ENCODE data around the gene CCDC68. TPM values are rescaled to one million over a fixed set of nuclear protein-coding genes. Genes with fewer than 3 reads are reported as not detected.

Gene CCDC68
- total and polyA plus RNA-seq, 2 donors (not counting 3 experiments of a cell fraction or from before 2014, with no cell fraction given), result 0.72 to 1.0 TPM

DNA sequence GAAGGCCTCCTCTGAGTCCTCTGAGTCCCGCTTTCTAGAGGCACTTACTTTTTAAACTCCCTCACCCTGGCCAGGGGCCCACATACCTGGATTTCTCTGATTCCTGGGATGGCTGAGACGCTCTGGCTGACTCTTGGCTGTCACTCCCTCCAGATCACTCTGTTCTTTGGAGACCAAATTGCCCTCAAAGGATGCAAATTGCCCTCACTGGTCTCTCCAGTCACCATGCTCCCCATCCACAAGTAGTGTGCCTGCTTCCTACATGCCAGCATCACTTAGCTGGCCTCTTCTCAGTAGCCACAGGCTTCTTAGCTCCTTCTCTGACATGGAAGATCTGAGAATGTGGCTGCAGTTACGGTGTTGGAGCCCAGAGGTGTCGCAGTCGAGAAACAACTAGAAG lies 41.3 kb upstream of the CCDC68 start:
- FAIRE-seq, result no peak

DNA sequence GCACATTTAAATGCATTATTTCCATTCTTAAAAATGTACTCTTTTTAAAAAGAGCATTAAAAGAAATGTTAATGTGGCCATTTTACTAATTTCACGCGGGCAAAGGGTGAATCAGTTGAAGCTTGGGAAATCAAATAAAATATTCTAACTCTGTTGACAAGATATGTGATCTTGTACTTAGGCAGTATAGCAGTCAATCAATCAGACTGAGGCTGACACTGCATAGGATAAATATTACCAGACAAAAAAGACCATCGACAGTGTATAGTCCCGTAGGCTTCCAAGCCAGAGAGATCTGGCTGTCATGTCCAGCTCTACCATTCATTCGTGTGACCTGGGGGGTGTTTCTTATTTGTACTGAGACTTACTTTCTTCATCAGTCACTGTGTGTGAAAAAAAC lies 39.8 kb upstream of the CCDC68 start:
- no peaks in the 10 kb centered on the region for H3K36me3 ChIP-seq (ENCODE audit: control insufficient read depth in 2 of 2, extremely low read depth in 1 of 2, insufficient read depth in 2 of 2, low read length in 2 of 2)
- BruUV-seq (replicated peaks), result no TSS peak
- ChIA-PET POLR2A (no interaction called here), CTCF (no interaction called here)
- no peaks in the 10 kb centered on the region for H3K9me3 ChIP-seq (replicated peaks; ENCODE audit: control insufficient read depth, insufficient read depth, low read length)
- no peak for TF ChIP-seq MAX (IDR thresholded peaks at IDR 0.05; ENCODE audit: insufficient read depth, insufficient read length)
- TF ChIP-seq POLR2AphosphoS5 (IDR thresholded peaks at IDR 0.05; ENCODE audit: insufficient read depth, low read depth, low read length), result no peak
- TF ChIP-seq EZH2 (IDR thresholded peaks at IDR 0.05; ENCODE audit: borderline replicate concordance, low read depth, low read length, severe bottlenecking), result no peak
- TF ChIP-seq POLR2A (IDR thresholded peaks at IDR 0.05; ENCODE audit: low read depth, low read length), result no peak
- TF ChIP-seq GATA2 (IDR thresholded peaks at IDR 0.05; ENCODE audit: insufficient read depth, insufficient read length, low read depth, low read length), result no peak
- no peak for TF ChIP-seq CTCF (IDR thresholded peaks at IDR 0.05; ENCODE audit: extremely low read depth in 1 of 2, insufficient read depth in 1 of 2, low read depth in 1 of 2, low read length in 2 of 2)
- TF ChIP-seq JUN (IDR thresholded peaks at IDR 0.05; ENCODE audit: borderline replicate concordance, insufficient read depth, insufficient read length, low read depth), result no peak
- TF ChIP-seq FOS (IDR thresholded peaks at IDR 0.05; ENCODE audit: borderline replicate concordance, insufficient read depth, low read length), result no peak
- TF ChIP-seq MYC (IDR thresholded peaks at IDR 0.05; ENCODE audit: low read depth, low read length), result no peak
- FAIRE-seq (no peak), DNase-seq (ENCODE audit: low read depth, low spot score) (no peak)
- H3K27ac ChIP-seq (ENCODE audit: insufficient read depth, low read depth, low read length), result no peak overlapping the region
- no peak overlapping the region for H3K4me2 ChIP-seq (ENCODE audit: insufficient read depth, low read length)
- dilution Hi-C loops (cut with MboI; ENCODE audit: extremely low pct_ligation_motif_present, low sequenced_read_pairs), result no loop called here
- H3K79me2 ChIP-seq (ENCODE audit: control insufficient read depth, insufficient read depth, low read length), result no peaks in the 10 kb centered on the region
- intact Hi-C loops (cut with micrococcal nuclease), result no loop called here
- no peak overlapping the region for H2AFZ ChIP-seq (ENCODE audit: low read depth, low read length)
- peaks cover 0 to 2% of the 10 kb centered on the region in 2 experiments for H3K27me3 ChIP-seq (ENCODE audit: control insufficient read depth in 2 of 2, insufficient read depth in 2 of 2, low read length in 2 of 2)
- H3K9ac ChIP-seq (replicated peaks; ENCODE audit: extremely low read depth, insufficient read depth, low read length), result no peak overlapping the region
- no peaks in the 10 kb centered on the region for H3K4me1 ChIP-seq (ENCODE audit: control insufficient read depth, extremely low read depth, insufficient read depth, low read length)
- no peaks in the 10 kb centered on the region for H4K20me1 ChIP-seq (replicated peaks; ENCODE audit: control insufficient read depth, extremely low read depth, insufficient read depth, low read length)
- no peaks in the 10 kb centered on the region for H3K9me1 ChIP-seq (replicated peaks; ENCODE audit: control insufficient read depth, extremely low read depth, insufficient read depth, low read length)
- no peak overlapping the region for H3K4me3 ChIP-seq (replicated peaks in 1 of 3; ENCODE audit: insufficient read depth in 1 of 3, low read depth in 1 of 3, low read length in 3 of 3)

More for the DNA sequence above, 41.3 kb upstream of the CCDC68 start:
- DNase-seq (ENCODE audit: low read depth, low spot score), result no peak
- no peaks in the 10 kb centered on the region for H3K79me2 ChIP-seq (ENCODE audit: control insufficient read depth, insufficient read depth, low read length)
- H4K20me1 ChIP-seq (replicated peaks; ENCODE audit: control insufficient read depth, extremely low read depth, insufficient read depth, low read length), result no peaks in the 10 kb centered on the region
- ChIA-PET CTCF (no interaction called here), POLR2A (no interaction called here)
- H2AFZ ChIP-seq (ENCODE audit: low read depth, low read length), result no peak overlapping the region
- no TSS peak for BruUV-seq (replicated peaks)
- no peak overlapping the region for H3K4me2 ChIP-seq (ENCODE audit: insufficient read depth, low read length)
- H3K9me3 ChIP-seq (replicated peaks; ENCODE audit: control insufficient read depth, insufficient read depth, low read length), result no peaks in the 10 kb centered on the region
- H3K9ac ChIP-seq (replicated peaks; ENCODE audit: extremely low read depth, insufficient read depth, low read length), result no peak overlapping the region
- H3K4me3 ChIP-seq (replicated peaks in 1 of 3; ENCODE audit: insufficient read depth in 1 of 3, low read depth in 1 of 3, low read length in 3 of 3), result no peak overlapping the region
- H3K27me3 ChIP-seq (ENCODE audit: control insufficient read depth in 2 of 2, insufficient read depth in 2 of 2, low read length in 2 of 2), result peaks cover 0 to 2% of the 10 kb centered on the region in 2 experiments
- dilution Hi-C loops (cut with MboI; ENCODE audit: extremely low pct_ligation_motif_present, low sequenced_read_pairs) (no loop called here), intact Hi-C loops (cut with micrococcal nuclease) (no loop called here)
- no peak overlapping the region for H3K27ac ChIP-seq (ENCODE audit: insufficient read depth, low read depth, low read length)
- H3K4me1 ChIP-seq (ENCODE audit: control insufficient read depth, extremely low read depth, insufficient read depth, low read length), result no peaks in the 10 kb centered on the region
- H3K36me3 ChIP-seq (ENCODE audit: control insufficient read depth in 2 of 2, extremely low read depth in 1 of 2, insufficient read depth in 2 of 2, low read length in 2 of 2), result no peaks in the 10 kb centered on the region
- TF ChIP-seq MAX (IDR thresholded peaks at IDR 0.05; ENCODE audit: insufficient read depth, insufficient read length) (no peak), JUN (IDR thresholded peaks at IDR 0.05; ENCODE audit: borderline replicate concordance, insufficient read depth, insufficient read length, low read depth) (no peak), FOS (IDR thresholded peaks at IDR 0.05; ENCODE audit: borderline replicate concordance, insufficient read depth, low read length) (no peak), GATA2 (IDR thresholded peaks at IDR 0.05; ENCODE audit: insufficient read depth, insufficient read length, low read depth, low read length) (no peak), MYC (IDR thresholded peaks at IDR 0.05; ENCODE audit: low read depth, low read length) (no peak), POLR2A (IDR thresholded peaks at IDR 0.05; ENCODE audit: low read depth, low read length) (no peak), POLR2AphosphoS5 (IDR thresholded peaks at IDR 0.05; ENCODE audit: insufficient read depth, low read depth, low read length) (no peak)
- H3K9me1 ChIP-seq (replicated peaks; ENCODE audit: control insufficient read depth, extremely low read depth, insufficient read depth, low read length), result no peaks in the 10 kb centered on the region
